KMS-11 (cell line): ENCODE results near the gene ETV3.

Experiments used
- H2AFZ ChIP-seq: fragments of 200-600 bp; sonication (generic); 2 replicates; pipeline ENCODE4 v1.6.1; 2016; ENCODE audit warnings: antibody characterized with exemption, mixed run types, low read depth
- H3K27ac ChIP-seq: fragments of 200-600 bp; sonication (generic); 2 replicates; pipeline ENCODE4 v1.6.1; 2016; ENCODE audit warnings: mild to moderate bottlenecking, mixed run types
- H3K27me3 ChIP-seq: fragments of 200-600 bp; sonication (generic); 2 replicates; pipeline ENCODE4 v1.6.1; 2017; ENCODE audit warnings: mild to moderate bottlenecking, low read depth, mixed run types, moderate library complexity; ENCODE audit not compliant: insufficient read depth
- H3K36me3 ChIP-seq: fragments of 200-600 bp; sonication (generic); 2 replicates; pipeline ENCODE4 v1.6.1; 2017; ENCODE audit warnings: mild to moderate bottlenecking, mixed run types; ENCODE audit not compliant: insufficient read depth
- H3K4me1 ChIP-seq: fragments of 200-600 bp; sonication (generic); 2 replicates; pipeline ENCODE4 v1.6.1; 2016; ENCODE audit warnings: mild to moderate bottlenecking, low read depth, mixed run types; ENCODE audit not compliant: poor library complexity, severe bottlenecking
- H3K4me2 ChIP-seq: fragments of 200-600 bp; sonication (generic); 2 replicates; pipeline ENCODE4 v1.7.0; 2016; ENCODE audit warnings: mild to moderate bottlenecking, mixed run types
- H3K4me3 ChIP-seq: fragments of 200-600 bp; sonication (generic); IDR thresholded peaks from 2 replicates; pipeline ENCODE4 v1.6.1; 2017; ENCODE audit warnings: low read depth, low read length, mixed read lengths; ENCODE audit not compliant: insufficient read depth
- H3K79me2 ChIP-seq: fragments of 200-600 bp; sonication (generic); 2 replicates; pipeline ENCODE4 v1.6.1; 2016; ENCODE audit warnings: low read depth, mixed run types; ENCODE audit not compliant: insufficient read depth
- H3K9ac ChIP-seq: fragments of 200-600 bp; sonication (generic); 2 replicates; pipeline ENCODE4 v1.6.1; 2016; ENCODE audit warnings: mild to moderate bottlenecking, mixed run types
- H4K20me1 ChIP-seq: fragments of 200-600 bp; sonication (generic); 2 replicates; pipeline ENCODE4 v1.6.1; 2016; ENCODE audit warnings: mild to moderate bottlenecking, mixed run types; ENCODE audit not compliant: insufficient read depth
- CTCF ChIP-seq: fragments of 200-600 bp; sonication (generic); conservative IDR thresholded peaks from 2 replicates; pipeline ENCODE4 v1.6.1; 2017; ENCODE audit warnings: low read depth, mild to moderate bottlenecking, antibody characterized with exemption, low read length, moderate library complexity, mixed read lengths

The ETV3 gene

GRCh38 chr1:157096881-157097280 lies 41.3 kb downstream of the ETV3 start:
- no peak overlapping the region for H3K4me3 ChIP-seq
- no peak overlapping the region for H3K4me2 ChIP-seq
- H3K4me1 ChIP-seq: no peaks in the 10 kb centered on the region
- no peaks in the 10 kb centered on the region for H4K20me1 ChIP-seq
- no peaks in the 10 kb centered on the region for H3K79me2 ChIP-seq
- H2AFZ ChIP-seq: no peak overlapping the region
- no peaks in the 10 kb centered on the region for H3K27me3 ChIP-seq
- no peak overlapping the region for H3K27ac ChIP-seq
- no peaks in the 10 kb centered on the region for H3K36me3 ChIP-seq
- no peak for TF ChIP-seq CTCF
- H3K9ac ChIP-seq: no peak overlapping the region

GRCh38 chr1:157095551-157095950 lies 42.6 kb downstream of the ETV3 start:
- Histone ChIP-seq H2AFZ (no peak overlapping the region), H4K20me1 (no peaks in the 10 kb centered on the region), H3K36me3 (no peaks in the 10 kb centered on the region), H3K4me3 (no peak overlapping the region), H3K79me2 (no peaks in the 10 kb centered on the region), H3K4me1 (peaks cover 1% of the 10 kb centered on the region), H3K4me2 (no peak overlapping the region), H3K27ac (no peak overlapping the region), H3K27me3 (no peaks in the 10 kb centered on the region), H3K9ac (no peak overlapping the region)
- no peak for TF ChIP-seq CTCF

- Histone ChIP-seq H3K4me3 (no peak overlapping the region), H3K9ac (no peak overlapping the region), H3K27me3 (no peaks in the 10 kb centered on the region), H4K20me1 (no peaks in the 10 kb centered on the region), H3K27ac (no peak overlapping the region), H2AFZ (no peak overlapping the region), H3K79me2 (no peaks in the 10 kb centered on the region), H3K36me3 (no peaks in the 10 kb centered on the region), H3K4me2 (no peak overlapping the region), H3K4me1 (peaks cover 5% of the 10 kb centered on the region)
- TF ChIP-seq CTCF: no peak
Observed at GRCh38 chr1:157095091-157095490, 43.1 kb downstream of the ETV3 start.

- no peak for TF ChIP-seq CTCF
- Histone ChIP-seq H3K4me2 (no peak overlapping the region), H3K4me1 (peaks cover 5% of the 10 kb centered on the region), H4K20me1 (no peaks in the 10 kb centered on the region), H2AFZ (no peak overlapping the region), H3K27me3 (no peaks in the 10 kb centered on the region), H3K36me3 (no peaks in the 10 kb centered on the region), H3K9ac (no peak overlapping the region), H3K4me3 (no peak overlapping the region), H3K79me2 (no peaks in the 10 kb centered on the region), H3K27ac (no peak overlapping the region)
Observed at GRCh38 chr1:157092831-157093230, 45.4 kb downstream of the ETV3 start.
